HepG2 (cell line): ENCODE results near the gene CCT6A. TPM values are rescaled to one million over a fixed set of nuclear protein-coding genes. Genes with fewer than 3 reads are reported as not detected.

Experiments
- ATAC-seq: fragments of 200-7000 bp; cut with Tn5 transposase; 3 replicates; pipeline ENCODE4 v1.9.1; 2020; ENCODE audit warnings: mild to moderate bottlenecking, moderate library complexity
- BruUV-seq: library from RNA; stranded (reverse); fragments of 400-500 nt; replicated peaks from 2 replicates; lab custom pipeline; 2021; lab: Mats Ljungman, UMichigan
- CTCF ChIA-PET: fragments of 300-600 bp; formaldehyde crosslinking; extraction: SDS; loops from one replicate; lab custom pipeline; 2021; ENCODE audit warnings: low total read pairs, inconsistent platforms, low intra/inter-chr PET ratio; lab: Yijun Ruan, JAX
- POLR2A ChIA-PET: fragments of 350-600 bp; sonication (Branson Sonifier 250); formaldehyde crosslinking; loops from one replicate; lab custom pipeline; 2020; ENCODE audit warnings: antibody characterized with exemption, inconsistent platforms; lab: Yijun Ruan, JAX
- DNase-seq: peaks from one replicate; pipeline ENCODE4 v3.0.0-alpha.2; 2015; ENCODE audit warnings: low spot score
- FAIRE-seq: peaks from 3 replicates; lab custom pipeline; 2011; peaks lifted over from hg19 to GRCh38; lab: Jason Lieb, UNC
- H2AFZ ChIP-seq: one replicate; pipeline ENCODE4 v1.6.1; 2011; ENCODE audit warnings: low read length, inconsistent platforms
- H3K27ac ChIP-seq: fragments of 300-600 bp; 3 replicates; pipeline ENCODE4 v1.8.0; 2011; ENCODE audit warnings: mixed run types, mild to moderate bottlenecking, mixed read lengths, low read length, inconsistent platforms; ENCODE audit not compliant: insufficient read depth; ENCODE audit errors: extremely low read length
- H3K27me3 ChIP-seq, 2 experiments: fragments of 200-600 bp in 1 of 2; 2 replicates in 1 of 2; 3 replicates in 1 of 2; pipeline versions ENCODE4 v1.6.0 to v1.8.0; 2011; ENCODE audit warnings: low read length in 2 of 2, mild to moderate bottlenecking in 2 of 2, moderate library complexity in 2 of 2, inconsistent platforms in 1 of 2; ENCODE audit not compliant: insufficient read depth in 2 of 2, control insufficient read depth in 1 of 2
- H3K36me3 ChIP-seq, 2 experiments: fragments of 200-600 bp in 1 of 2; replicated peaks in 1 of 2; 2 replicates in 1 of 2; 3 replicates in 1 of 2; pipeline versions ENCODE4 v1.5.1 to v1.8.0; 2011; ENCODE audit warnings: low read length in 2 of 2, inconsistent platforms in 1 of 2; ENCODE audit not compliant: insufficient read depth in 2 of 2, control insufficient read depth in 1 of 2
- H3K4me1 ChIP-seq: 2 replicates; pipeline ENCODE4 v1.5.1; 2012; ENCODE audit warnings: low read length, inconsistent platforms; ENCODE audit not compliant: insufficient read depth
- H3K4me2 ChIP-seq: 2 replicates; pipeline ENCODE4 v1.6.0; 2011; ENCODE audit warnings: low read depth, low read length, inconsistent platforms
- H3K4me3 ChIP-seq, 3 experiments: fragments of 200-600 bp in 1 of 3; sonication (generic), shearing (Covaris generic) in 1 of 3; replicated peaks in 1 of 3; 2 replicates each; pipeline ENCODE4 v1.5.1; 2011 to 2016; ENCODE audit warnings: low read length in 3 of 3, inconsistent platforms in 2 of 3, low read depth in 2 of 3, mild to moderate bottlenecking in 2 of 3, control low read depth in 1 of 3, mixed read lengths in 1 of 3; ENCODE audit not compliant: insufficient read depth in 1 of 3
- H3K79me2 ChIP-seq: one replicate; pipeline ENCODE4 v1.6.1; 2011; ENCODE audit warnings: low read length, inconsistent platforms; ENCODE audit not compliant: insufficient read depth
- H3K9ac ChIP-seq: 2 replicates; pipeline ENCODE4 v1.6.0; 2011; ENCODE audit warnings: mild to moderate bottlenecking, low read depth, low read length, inconsistent platforms; ENCODE audit not compliant: insufficient read depth
- H3K9me3 ChIP-seq: 2 replicates; pipeline ENCODE4 v1.5.1; 2012; ENCODE audit warnings: mild to moderate bottlenecking, low read length
- H4K20me1 ChIP-seq: 2 replicates; pipeline ENCODE4 v1.6.0; 2011; ENCODE audit warnings: inconsistent platforms, mild to moderate bottlenecking, low read length, moderate library complexity; ENCODE audit not compliant: insufficient read depth
- AGO2 ChIP-seq: fragments of 200-400 bp; formaldehyde crosslinking; optimal IDR thresholded peaks from 2 replicates; pipeline ENCODE3; 2017; ENCODE audit warnings: mild to moderate bottlenecking, low read depth, low read length, moderate library complexity
- MAFF ChIP-seq: IDR thresholded peaks from 2 replicates; pipeline ENCODE4 v1.6.1; 2011; ENCODE audit warnings: low read depth, low read length, improper control_type of control experiment
- MAFK ChIP-seq, 2 experiments: IDR thresholded peaks in 1 of 2; conservative IDR thresholded peaks in 1 of 2; 2 replicates each; pipeline ENCODE4 v1.6.1; 2011; ENCODE audit warnings: improper control_type of control experiment in 2 of 2, low read length in 2 of 2
- RBFOX2 ChIP-seq: fragments of 200-400 bp; formaldehyde crosslinking; IDR thresholded peaks from 2 replicates; pipeline ENCODE4 v1.6.1; 2017; ENCODE audit warnings: low read depth, mild to moderate bottlenecking, low read length
- SALL1 ChIP-seq: sonication (generic); formaldehyde crosslinking; IDR thresholded peaks from 2 replicates; pipeline ENCODE4 v1.8.0; 2022; ENCODE audit warnings: mild to moderate bottlenecking, missing genetic modification reagents
- U2AF1 ChIP-seq: fragments of 200-400 bp; formaldehyde crosslinking; optimal IDR thresholded peaks from 2 replicates; pipeline ENCODE3; 2017; ENCODE audit warnings: mild to moderate bottlenecking, low read depth, low read length
- ZNF343 ChIP-seq: sonication (generic); formaldehyde crosslinking; IDR thresholded peaks from 2 replicates; pipeline ENCODE4 v1.4.0; 2020; ENCODE audit warnings: mild to moderate bottlenecking, missing genetic modification reagents
- WGBS: methylation state at CpG from one replicate; pipeline ENCODE4 v1.1.6; 2017; ENCODE audit warnings: low lambda C conversion rate; 5-methylcytosine and 5-hydroxymethylcytosine counted together
- in situ Hi-C: cut with HindIII; loops from 2 replicates; pipeline ENCODE4 v1.10.0; 2017; ENCODE audit warnings: low pct_unique_long_range_greater_than_20kb; ENCODE audit not compliant: extremely low pct_ligation_motif_present
- intact Hi-C: fragments of 100-400 bp; cut with micrococcal nuclease; formaldehyde crosslinking; loops from one replicate; pipeline ENCODE4 v1.10.0; 2022; ENCODE audit not compliant: unreplicated experiment
- polyA plus RNA-seq, 8 experiments: library from polyadenylated mRNA; depleted of rRNA in 3 of 8; stranded (reverse) in 7 of 8; unstranded in 1 of 8; fragments of >200 nt; fragmentation: Illumina TruSeq in 4 of 8; extraction: Trizol in 4 of 8; gene quantifications; 2 replicates each; pipeline versions ENCODE4 v1.2.1 to v1.2.3, GENCODE V29; 2011 to 2016; ENCODE audit warnings: low read depth in 4 of 8, missing spikeins in 1 of 8, mixed read lengths in 1 of 8; ENCODE audit not compliant: insufficient read depth in 1 of 8
- total RNA-seq, 5 experiments: library from RNA; depleted of rRNA; stranded (reverse); fragments of >200 nt; fragmentation: Illumina TruSeq; extraction: Trizol; gene quantifications; 2 replicates each; pipeline ENCODE4 v1.2.3, GENCODE V29; 2016; ENCODE audit warnings: low read depth in 1 of 5

Gene CCT6A
- total and polyA plus RNA-seq, 2 of the 13 experiments (the other 11 are each of a cell fraction or from before 2014, with no cell fraction given), result 219 to 292 TPM

DNA sequence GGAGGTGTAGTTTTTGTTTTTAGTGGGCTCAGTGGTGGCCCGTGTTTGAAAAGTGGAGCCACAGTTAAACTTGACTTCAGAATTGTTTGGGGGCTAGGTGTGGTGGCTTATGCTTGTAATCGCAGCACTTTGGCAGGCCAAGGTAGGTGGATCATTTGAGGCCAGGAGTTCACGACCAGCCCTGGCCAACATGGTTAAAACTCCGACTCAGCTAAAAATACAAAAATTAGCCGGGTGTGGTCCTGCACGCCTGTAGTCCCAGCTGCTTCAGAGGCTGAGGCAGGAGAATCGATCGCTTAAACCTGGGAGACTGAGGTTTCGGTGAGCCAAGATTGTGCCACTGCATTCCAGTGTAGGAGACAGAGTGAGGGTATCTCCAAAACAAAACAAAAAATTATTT, 1.8 kb downstream of the CCT6A start:
- in situ Hi-C loops (no loop called here), intact Hi-C loops (no loop called here)
- FAIRE-seq (no peak), DNase-seq (no peak), ATAC-seq (no peak)
- no peaks in the 10 kb centered on the region; the same call in none of the 2 replicates for H4K20me1 ChIP-seq
- peaks cover 73% of the 10 kb centered on the region for H3K4me1 ChIP-seq
- WGBS, result 78% methylated on average over 9 of the region's 9 CpGs
- peaks cover 64% of the 10 kb centered on the region for H3K79me2 ChIP-seq
- peak overlapping the region; percentile 81 to 98 (median 91) for H3K4me3 ChIP-seq
- POLR2A ChIA-PET, result interaction anchor here (1.0 to 2.7 kb wide), 4 partner anchors 10 to 47 kb away, joined by 4 to 21 read pairs (median 7); partner anchors contain the start of gene SUMF2
- no peak overlapping the region for H3K27ac ChIP-seq
- no peaks in the 10 kb centered on the region; a peak in 1 of 5 replicates for H3K27me3 ChIP-seq
- CTCF ChIA-PET, result no interaction called here
- peak overlapping the region; percentile 78 for H3K4me2 ChIP-seq
- BruUV-seq, result no TSS peak
- H3K9ac ChIP-seq, result peak overlapping the region; percentile 92
- peaks cover 5 to 42% of the 10 kb centered on the region in 2 experiments; a peak in 4 of 5 replicates for H3K36me3 ChIP-seq
- H2AFZ ChIP-seq, result no peak overlapping the region
- no peaks in the 10 kb centered on the region for H3K9me3 ChIP-seq
- TF ChIP-seq MAFF (peak; percentile 93), SALL1 (no peak), MAFK (conservative IDR thresholded peaks at IDR 0.05 in 1 of 2, IDR thresholded peaks at IDR 0.05 in 1 of 2; ENCODE audit: low read length in 2 of 2) (peak; percentile 89 to 95), U2AF1 (no peak)

DNA sequence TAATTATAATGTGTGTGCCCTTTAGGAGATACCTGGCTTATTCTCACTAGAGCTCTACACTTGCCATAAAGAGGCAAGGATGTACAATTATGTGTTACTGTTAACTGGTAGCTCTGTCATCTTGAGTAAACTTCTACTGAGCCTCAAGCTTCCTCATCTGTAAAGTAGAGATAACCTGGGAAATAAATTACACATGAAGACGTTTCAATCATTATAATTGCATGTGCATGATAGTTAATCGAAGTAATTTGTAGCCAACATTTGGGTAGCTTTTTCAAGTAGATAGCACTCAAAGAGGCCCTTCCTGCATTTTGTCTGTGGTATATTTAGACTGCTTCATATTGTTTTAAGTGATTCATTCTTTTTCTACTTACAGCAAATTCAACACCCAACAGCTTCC, 2.4 kb downstream of the CCT6A start:
- WGBS, result 86% methylated on average over 2 of the region's 2 CpGs
- BruUV-seq, result no TSS peak
- Histone ChIP-seq H3K79me2 (peaks cover 64% of the 10 kb centered on the region), H3K4me1 (peaks cover 73% of the 10 kb centered on the region), H3K4me2 (peak overlapping the region; percentile 78), H3K27ac (no peak overlapping the region), H3K9ac (peak overlapping the region; percentile 20; the same call in 1 of the 2 replicates), H2AFZ (no peak overlapping the region), H4K20me1 (no peaks in the 10 kb centered on the region; the same call in none of the 2 replicates), H3K4me3 (peak overlapping the region in 1 of 3 experiments; percentile 98; a peak in 1 of 6 replicates), H3K36me3 (peaks cover 5 to 46% of the 10 kb centered on the region in 2 experiments; a peak in 4 of 5 replicates), H3K27me3 (no peaks in the 10 kb centered on the region; a peak in 1 of 5 replicates), H3K9me3 (no peaks in the 10 kb centered on the region)
- ATAC-seq (no peak), FAIRE-seq (no peak), DNase-seq (no peak)
- CTCF ChIA-PET, result no interaction called here
- TF ChIP-seq RBFOX2, result peak; percentile 53; the same call in 1 of the 2 replicates
- peak; percentile 15 for TF ChIP-seq AGO2
- no peak for TF ChIP-seq ZNF343 (CRISPR knock-in tag)
- POLR2A ChIA-PET, result interaction anchor here (1.6 to 2.7 kb wide), 3 partner anchors 9 to 24 kb away, joined by 6 to 21 read pairs (median 8); partner anchors contain the start of gene SUMF2
- intact Hi-C loops, result no loop called here
- in situ Hi-C loops, result no loop called here
